ENCODE measurements around the gene SPON1. TPM values are rescaled to one million over a fixed set of nuclear protein-coding genes. Genes with fewer than 3 reads are reported as not detected.

Gene SPON1
- total and polyA plus RNA-seq, 2 experiments from 2014 or later = 2.9 to 6.4 TPM

GRCh38 chr11:14106303-14107049 is 144.0 kb downstream of the SPON1 start:
- Histone ChIP-seq H2AFZ (no peak overlapping the region), H3F3A (replicated peaks; ENCODE audit: low read depth) (no peaks in the 10 kb centered on the region), H3K4me1 (ENCODE audit: insufficient read depth) (no peaks in the 10 kb centered on the region), H4K20me1 (replicated peaks; ENCODE audit: insufficient read depth) (no peaks in the 10 kb centered on the region), H3K27me3 (ENCODE audit: insufficient read depth) (no peaks in the 10 kb centered on the region), H3K9me2 (ENCODE audit: insufficient read depth) (no peaks in the 10 kb centered on the region), H3K36me3 (ENCODE audit: insufficient read depth) (no peaks in the 10 kb centered on the region), H3K4me2 (no peak overlapping the region), H3K4me3 (no peak overlapping the region), H3K79me2 (replicated peaks; ENCODE audit: insufficient read depth) (no peaks in the 10 kb centered on the region), H3K27ac (ENCODE audit: low read depth) (no peak overlapping the region)
- Mint-ChIP-seq H3K4me1 (peaks cover 15% of the 10 kb centered on the region; the same call in 2 of the 3 replicates), H3K36me3 (ENCODE audit: low read depth) (no peaks in the 10 kb centered on the region), H3K27ac (no peak overlapping the region), H3K4me3 (no peak overlapping the region), H3K9me3 (no peaks in the 10 kb centered on the region), H3K27me3 (ENCODE audit: insufficient read depth, low read depth, poor library complexity) (no peaks in the 10 kb centered on the region)
- ATAC-seq (no peak; the same call in 2 of the 3 replicates), DNase-seq (ENCODE audit: low spot score) (no peak)
- TF ChIP-seq CREB1 (CRISPR knock-in tag; IDR thresholded peaks at IDR 0.05; ENCODE audit: low read depth) (no peak), POLR2AphosphoS5 (IDR thresholded peaks at IDR 0.05; ENCODE audit: low read depth) (no peak), EZH2phosphoT487 (IDR thresholded peaks at IDR 0.05; ENCODE audit: unreplicated experiment) (no peak), ZNF331 (CRISPR knock-in tag; IDR thresholded peaks at IDR 0.05; ENCODE audit: low read depth) (no peak), STAT1 (IDR thresholded peaks at IDR 0.05; ENCODE audit: unreplicated experiment) (no peak), ETS1 (IDR thresholded peaks at IDR 0.05) (no peak)

- Mint-ChIP-seq H3K27me3 (ENCODE audit: insufficient read depth, low read depth, poor library complexity) (no peaks in the 10 kb centered on the region), H3K9me3 (no peaks in the 10 kb centered on the region), H3K4me1 (peaks cover 15% of the 10 kb centered on the region; the same call in 2 of the 3 replicates), H3K4me3 (no peak overlapping the region), H3K36me3 (ENCODE audit: low read depth) (no peaks in the 10 kb centered on the region), H3K27ac (no peak overlapping the region)
- ATAC-seq (no peak; the same call in 2 of the 3 replicates), DNase-seq (ENCODE audit: low spot score) (no peak)
- H3K4me3 ChIP-seq = no peak overlapping the region
- no peaks in the 10 kb centered on the region for H3K9me2 ChIP-seq (ENCODE audit: insufficient read depth)
- no peaks in the 10 kb centered on the region for H3F3A ChIP-seq (replicated peaks; ENCODE audit: low read depth)
- H3K79me2 ChIP-seq (replicated peaks; ENCODE audit: insufficient read depth) = no peaks in the 10 kb centered on the region
- TF ChIP-seq REST (IDR thresholded peaks at IDR 0.05; ENCODE audit: unreplicated experiment) = no peak
- no peak overlapping the region for H2AFZ ChIP-seq
- H3K27ac ChIP-seq (ENCODE audit: low read depth) = no peak overlapping the region
- H3K4me1 ChIP-seq (ENCODE audit: insufficient read depth) = no peaks in the 10 kb centered on the region
- H4K20me1 ChIP-seq (replicated peaks; ENCODE audit: insufficient read depth) = no peaks in the 10 kb centered on the region
- no peaks in the 10 kb centered on the region for H3K36me3 ChIP-seq (ENCODE audit: insufficient read depth)
- no peaks in the 10 kb centered on the region for H3K27me3 ChIP-seq (ENCODE audit: insufficient read depth)
- no peak overlapping the region for H3K4me2 ChIP-seq
These were observed 144.5 kb downstream of the SPON1 start for GRCh38 chr11:14107050-14107430.
